Progenitor cell of endocrine pancreas (in vitro differentiated cells): ENCODE data around the gene PARP1. TPM values are rescaled to one million over a fixed set of nuclear protein-coding genes. Genes with fewer than 3 reads are reported as not detected.
"Not testable (repeated sequence)": the region's sequence is repeated elsewhere in the genome, so short reads cannot be mapped to it uniquely, and the experiment has no call there.

Source experiments
- DNase-seq: peaks from one replicate; pipeline ENCODE4 v3.0.0; 2021; ENCODE audit warnings: low spot score; ENCODE audit not compliant: unreplicated experiment
- H3K27ac Mint-ChIP-seq: 2 replicates; pipeline ENCODE4 v1.8.0; 2021; ENCODE audit warnings: mild to moderate bottlenecking, moderate library complexity, mixed read lengths
- H3K27me3 Mint-ChIP-seq: 2 replicates; pipeline ENCODE4 v1.8.0; 2021; ENCODE audit warnings: mixed read lengths
- H3K36me3 Mint-ChIP-seq: 2 replicates; pipeline ENCODE4 v1.8.0; 2022; ENCODE audit warnings: mixed read lengths; ENCODE audit not compliant: insufficient read depth
- H3K4me1 Mint-ChIP-seq: 2 replicates; pipeline ENCODE4 v1.8.0; 2021; ENCODE audit warnings: low read depth, mixed read lengths
- H3K4me3 Mint-ChIP-seq: 2 replicates; pipeline ENCODE4 v1.8.0; 2021; ENCODE audit warnings: low read depth, mild to moderate bottlenecking, moderate library complexity, mixed read lengths
- H3K9me3 Mint-ChIP-seq: 2 replicates; pipeline ENCODE4 v1.8.0; 2021; ENCODE audit warnings: low read depth, mixed read lengths
- CTCF ChIP-seq: fragments of 200-600 bp; sonication (generic); IDR thresholded peaks from one replicate; pipeline ENCODE4 v1.5.0; 2021; ENCODE audit warnings: antibody characterized with exemption, mild to moderate bottlenecking; ENCODE audit not compliant: unreplicated experiment
- total RNA-seq: library from RNA; stranded (reverse); gene quantifications from 2 replicates; pipeline ENCODE4 v1.2.1, GENCODE V29; 2021

Gene PARP1
- total RNA-seq, 1 donor from 2014 or later: 159 TPM

GRCh38 chr1:226342656-226343055, 65.2 kb downstream of the PARP1 start:
- no peak for TF ChIP-seq CTCF
- no peak for DNase-seq
- no peaks in the 10 kb centered on the region for H3K27me3 Mint-ChIP-seq
- no peak overlapping the region for H3K27ac Mint-ChIP-seq
- H3K4me3 Mint-ChIP-seq: no peak overlapping the region
- H3K36me3 Mint-ChIP-seq: peaks cover 3% of the 10 kb centered on the region
- peaks cover 11% of the 10 kb centered on the region for H3K9me3 Mint-ChIP-seq
- H3K4me1 Mint-ChIP-seq: no peaks in the 10 kb centered on the region

GRCh38 chr1:226340111-226340510, 67.8 kb downstream of the PARP1 start:
- H3K36me3 Mint-ChIP-seq, H3K27me3 Mint-ChIP-seq, H3K4me1 Mint-ChIP-seq, H3K4me3 Mint-ChIP-seq, DNase-seq, H3K27ac Mint-ChIP-seq: not testable (repeated sequence)
- peaks cover 11% of the 10 kb centered on the region for H3K9me3 Mint-ChIP-seq

GRCh38 chr1:226337276-226337875, 70.5 kb downstream of the PARP1 start:
- Mint-ChIP-seq H3K4me1 (peaks cover 2% of the 10 kb centered on the region), H3K27ac (no peak overlapping the region), H3K4me3 (no peak overlapping the region), H3K27me3 (no peaks in the 10 kb centered on the region), H3K36me3 (peaks cover 1% of the 10 kb centered on the region), H3K9me3 (peaks cover 11% of the 10 kb centered on the region)
- DNase-seq: no peak
- no peak for TF ChIP-seq CTCF

DNA sequence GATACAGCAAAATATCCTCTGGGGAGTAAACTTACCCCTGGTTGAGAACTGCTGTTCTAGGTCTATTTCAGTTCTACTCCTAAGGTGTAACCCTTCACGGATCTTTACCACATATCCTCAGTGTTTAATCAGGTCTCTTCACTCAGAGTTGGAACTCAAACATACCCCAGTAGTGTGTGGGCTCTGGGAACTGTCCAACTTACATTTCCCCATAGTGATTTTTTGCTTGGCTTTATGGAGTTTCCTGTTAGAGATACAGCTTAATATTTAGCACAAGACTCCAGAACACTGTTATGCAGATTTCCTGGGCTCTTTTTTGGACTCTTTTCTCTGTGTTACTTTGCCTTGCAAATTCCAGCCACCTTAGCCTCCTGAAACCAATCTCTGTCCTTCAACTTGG, 72.2 kb downstream of the PARP1 start:
- H3K27me3 Mint-ChIP-seq: no peaks in the 10 kb centered on the region
- TF ChIP-seq CTCF: no peak
- H3K9me3 Mint-ChIP-seq: peaks cover 7% of the 10 kb centered on the region
- peaks cover 1% of the 10 kb centered on the region for H3K36me3 Mint-ChIP-seq
- H3K4me3 Mint-ChIP-seq: no peak overlapping the region
- no peak for DNase-seq
- peaks cover 2% of the 10 kb centered on the region for H3K4me1 Mint-ChIP-seq
- H3K27ac Mint-ChIP-seq: no peak overlapping the region

GRCh38 chr1:226332947-226333346, 74.9 kb downstream of the PARP1 start:
- TF ChIP-seq CTCF: no peak
- no peaks in the 10 kb centered on the region for H3K9me3 Mint-ChIP-seq
- DNase-seq: no peak
- H3K4me3 Mint-ChIP-seq: no peak overlapping the region
- H3K36me3 Mint-ChIP-seq: no peaks in the 10 kb centered on the region
- H3K4me1 Mint-ChIP-seq: peaks cover 2% of the 10 kb centered on the region
- no peaks in the 10 kb centered on the region for H3K27me3 Mint-ChIP-seq
- no peak overlapping the region for H3K27ac Mint-ChIP-seq

- Mint-ChIP-seq H3K4me3 (no peak overlapping the region), H3K27ac (no peak overlapping the region), H3K9me3 (no peaks in the 10 kb centered on the region), H3K36me3 (no peaks in the 10 kb centered on the region), H3K27me3 (no peaks in the 10 kb centered on the region), H3K4me1 (peaks cover 2% of the 10 kb centered on the region)
- DNase-seq: no peak
- no peak for TF ChIP-seq CTCF
Measured at GRCh38 chr1:226329237-226329636, 78.7 kb downstream of the PARP1 start.
